Measurements from ENCODE around the gene CDH22. TPM values are rescaled to one million over a fixed set of nuclear protein-coding genes. Genes with fewer than 3 reads are reported as not detected.

The CDH22 gene
- total RNA-seq, 3 donors from 2014 or later (not counting 1 experiment from before 2014, with no cell fraction given) = not detected

- H3K27ac ChIP-seq (ENCODE audit: low read length) = no peak overlapping the region
- peaks cover 8 to 19% of the 10 kb centered on the region in 2 donors for H3K4me1 Mint-ChIP-seq
- ATAC-seq = no peak
Observed at GRCh38 chr20:46207793-46208192, 100.5 kb downstream of the CDH22 start.

GRCh38 chr20:46206992-46207549, 101.2 kb downstream of the CDH22 start:
- DNase-seq (no peak), ATAC-seq (no peak)
- no peak overlapping the region for H3K4me3 Mint-ChIP-seq
- intact Hi-C loops (cut with micrococcal nuclease) = no loop called here
- no peak overlapping the region for H3K27ac Mint-ChIP-seq
- H3K27me3 Mint-ChIP-seq (ENCODE audit: low read depth in 2 of 2) = peaks cover 31 to 33% of the 10 kb centered on the region in 2 donors
- Histone ChIP-seq H3K27ac (ENCODE audit: low read length) (no peak overlapping the region), H3K9me3 (ENCODE audit: control insufficient read depth, insufficient read depth, low read length) (no peaks in the 10 kb centered on the region), H3K27me3 (ENCODE audit: control insufficient read depth, insufficient read depth, low read length) (no peaks in the 10 kb centered on the region), H3K4me3 (ENCODE audit: low read length) (no peak overlapping the region), H3K36me3 (ENCODE audit: control insufficient read depth, insufficient read depth, low read length) (no peaks in the 10 kb centered on the region), H3K4me1 (ENCODE audit: control insufficient read depth, insufficient read depth, low read length) (peaks cover 29% of the 10 kb centered on the region)
- 78% methylated on average over 4 of the region's 6 CpGs for WGBS (ENCODE audit: insufficient coverage)
- TF ChIP-seq, protein P1, sequence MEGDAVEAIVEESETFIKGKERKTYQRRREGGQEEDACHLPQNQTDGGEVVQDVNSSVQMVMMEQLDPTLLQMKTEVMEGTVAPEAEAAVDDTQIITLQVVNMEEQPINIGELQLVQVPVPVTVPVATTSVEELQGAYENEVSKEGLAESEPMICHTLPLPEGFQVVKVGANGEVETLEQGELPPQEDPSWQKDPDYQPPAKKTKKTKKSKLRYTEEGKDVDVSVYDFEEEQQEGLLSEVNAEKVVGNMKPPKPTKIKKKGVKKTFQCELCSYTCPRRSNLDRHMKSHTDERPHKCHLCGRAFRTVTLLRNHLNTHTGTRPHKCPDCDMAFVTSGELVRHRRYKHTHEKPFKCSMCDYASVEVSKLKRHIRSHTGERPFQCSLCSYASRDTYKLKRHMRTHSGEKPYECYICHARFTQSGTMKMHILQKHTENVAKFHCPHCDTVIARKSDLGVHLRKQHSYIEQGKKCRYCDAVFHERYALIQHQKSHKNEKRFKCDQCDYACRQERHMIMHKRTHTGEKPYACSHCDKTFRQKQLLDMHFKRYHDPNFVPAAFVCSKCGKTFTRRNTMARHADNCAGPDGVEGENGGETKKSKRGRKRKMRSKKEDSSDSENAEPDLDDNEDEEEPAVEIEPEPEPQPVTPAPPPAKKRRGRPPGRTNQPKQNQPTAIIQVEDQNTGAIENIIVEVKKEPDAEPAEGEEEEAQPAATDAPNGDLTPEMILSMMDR (IDR thresholded peaks at IDR 0.05) = no peak
- H3K4me1 Mint-ChIP-seq = peaks cover 8 to 19% of the 10 kb centered on the region in 2 donors
- H3K36me3 Mint-ChIP-seq = no peaks in the 10 kb centered on the region
- no peaks in the 10 kb centered on the region for H3K9me3 Mint-ChIP-seq

More at GRCh38 chr20:46207793-46208192, 100.5 kb downstream of the CDH22 start:
- Mint-ChIP-seq H3K9me3 (no peaks in the 10 kb centered on the region), H3K27ac (no peak overlapping the region), H3K4me3 (no peak overlapping the region), H3K36me3 (no peaks in the 10 kb centered on the region), H3K27me3 (ENCODE audit: low read depth in 2 of 2) (peaks cover 33 to 36% of the 10 kb centered on the region in 2 donors)
- H3K9me3 ChIP-seq (ENCODE audit: control insufficient read depth, insufficient read depth, low read length) = no peaks in the 10 kb centered on the region
- peaks cover 29% of the 10 kb centered on the region for H3K4me1 ChIP-seq (ENCODE audit: control insufficient read depth, insufficient read depth, low read length)
- DNase-seq = no peak
- WGBS (ENCODE audit: insufficient coverage) = 96% methylated on average over 2 of the region's 2 CpGs
- TF ChIP-seq, protein P1 (IDR thresholded peaks at IDR 0.05) = no peak
- H3K36me3 ChIP-seq (ENCODE audit: control insufficient read depth, insufficient read depth, low read length) = no peaks in the 10 kb centered on the region
- H3K27me3 ChIP-seq (ENCODE audit: control insufficient read depth, insufficient read depth, low read length) = no peaks in the 10 kb centered on the region
- H3K4me3 ChIP-seq (ENCODE audit: low read length) = no peak overlapping the region
- intact Hi-C loops (cut with micrococcal nuclease) = no loop called here

GRCh38 chr20:46206025-46206424, 102.3 kb downstream of the CDH22 start:
- Mint-ChIP-seq H3K9me3 (no peaks in the 10 kb centered on the region), H3K27ac (no peak overlapping the region), H3K4me3 (no peak overlapping the region), H3K27me3 (ENCODE audit: low read depth in 2 of 2) (peaks cover 33 to 34% of the 10 kb centered on the region in 2 donors), H3K4me1 (peaks cover 8 to 19% of the 10 kb centered on the region in 2 donors), H3K36me3 (no peaks in the 10 kb centered on the region)
- Histone ChIP-seq H3K27ac (ENCODE audit: low read length) (no peak overlapping the region), H3K9me3 (ENCODE audit: control insufficient read depth, insufficient read depth, low read length) (no peaks in the 10 kb centered on the region), H3K4me3 (ENCODE audit: low read length) (no peak overlapping the region), H3K27me3 (ENCODE audit: control insufficient read depth, insufficient read depth, low read length) (peaks cover 2% of the 10 kb centered on the region), H3K36me3 (ENCODE audit: control insufficient read depth, insufficient read depth, low read length) (no peaks in the 10 kb centered on the region), H3K4me1 (ENCODE audit: control insufficient read depth, insufficient read depth, low read length) (peaks cover 29% of the 10 kb centered on the region)
- ATAC-seq = peak in 2 of 3 donors; percentile 17 to 48
- TF ChIP-seq, protein P1 (IDR thresholded peaks at IDR 0.05) = no peak
- WGBS (ENCODE audit: insufficient coverage) = 3% methylated on average over 4 of the region's 5 CpGs
- DNase-seq = peak in 1 of 2 donors; percentile 7
- intact Hi-C loops (cut with micrococcal nuclease) = no loop called here

- H3K4me1 Mint-ChIP-seq = peaks cover 8 to 19% of the 10 kb centered on the region in 2 donors
- no peak overlapping the region for H3K4me3 Mint-ChIP-seq
- no peak overlapping the region for H3K27ac ChIP-seq (ENCODE audit: low read length)
- H3K9me3 Mint-ChIP-seq = no peaks in the 10 kb centered on the region
- no peaks in the 10 kb centered on the region for H3K36me3 ChIP-seq (ENCODE audit: control insufficient read depth, insufficient read depth, low read length)
- WGBS (ENCODE audit: insufficient coverage) = 44% methylated on average over 3 of the region's 3 CpGs
- intact Hi-C loops (cut with micrococcal nuclease) = no loop called here
- H3K4me1 ChIP-seq (ENCODE audit: control insufficient read depth, insufficient read depth, low read length) = peaks cover 29% of the 10 kb centered on the region
- H3K27me3 Mint-ChIP-seq (ENCODE audit: low read depth in 2 of 2) = peaks cover 34 to 36% of the 10 kb centered on the region in 2 donors
- peaks cover 3% of the 10 kb centered on the region for H3K27me3 ChIP-seq (ENCODE audit: control insufficient read depth, insufficient read depth, low read length)
- H3K9me3 ChIP-seq (ENCODE audit: control insufficient read depth, insufficient read depth, low read length) = no peaks in the 10 kb centered on the region
- H3K4me3 ChIP-seq (ENCODE audit: low read length) = no peak overlapping the region
- no peak overlapping the region for H3K27ac Mint-ChIP-seq
- TF ChIP-seq, protein P1 (IDR thresholded peaks at IDR 0.05) = no peak
- no peaks in the 10 kb centered on the region for H3K36me3 Mint-ChIP-seq
- DNase-seq = no peak
- ATAC-seq = no peak
Observed at GRCh38 chr20:46205349-46205748, 102.9 kb downstream of the CDH22 start.
